Astrocyte (in vitro differentiated cells and primary cell): ENCODE results near the gene OR51G1.

Experiments used
- EZH2 ChIP-seq: IDR thresholded peaks from 2 replicates; pipeline ENCODE4 v1.6.1; 2012; ENCODE audit warnings: mild to moderate bottlenecking, low read length, inconsistent platforms; ENCODE audit not compliant: insufficient read depth
- TF ChIP-seq, protein P1 (sequence below): IDR thresholded peaks from 2 replicates; pipeline ENCODE4 v1.5.1; 2011; ENCODE audit warnings: low read depth, mild to moderate bottlenecking, inconsistent platforms, low read length, moderate library complexity; ENCODE audit not compliant: insufficient read depth

DNA sequence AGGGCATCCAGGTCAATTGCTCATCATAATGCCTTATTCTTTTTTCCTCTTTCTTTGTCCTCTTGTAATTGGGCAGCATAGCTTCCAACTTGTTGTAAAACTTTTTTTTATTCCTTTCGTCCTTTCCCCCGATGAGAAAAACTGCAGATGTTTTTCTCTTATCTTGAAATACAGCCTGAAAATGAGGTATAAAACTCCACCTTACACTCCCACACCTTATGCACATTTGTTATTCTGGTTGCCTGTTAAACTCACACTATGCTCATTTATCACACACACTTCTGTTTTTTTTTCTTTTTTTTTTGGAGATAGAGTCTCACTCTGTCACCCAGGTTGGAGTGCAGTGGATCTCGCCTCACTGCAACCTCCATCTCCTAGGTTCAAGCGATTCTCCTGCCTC, 33.3 kb upstream of the OR51G1 start:
- TF ChIP-seq, protein P1, sequence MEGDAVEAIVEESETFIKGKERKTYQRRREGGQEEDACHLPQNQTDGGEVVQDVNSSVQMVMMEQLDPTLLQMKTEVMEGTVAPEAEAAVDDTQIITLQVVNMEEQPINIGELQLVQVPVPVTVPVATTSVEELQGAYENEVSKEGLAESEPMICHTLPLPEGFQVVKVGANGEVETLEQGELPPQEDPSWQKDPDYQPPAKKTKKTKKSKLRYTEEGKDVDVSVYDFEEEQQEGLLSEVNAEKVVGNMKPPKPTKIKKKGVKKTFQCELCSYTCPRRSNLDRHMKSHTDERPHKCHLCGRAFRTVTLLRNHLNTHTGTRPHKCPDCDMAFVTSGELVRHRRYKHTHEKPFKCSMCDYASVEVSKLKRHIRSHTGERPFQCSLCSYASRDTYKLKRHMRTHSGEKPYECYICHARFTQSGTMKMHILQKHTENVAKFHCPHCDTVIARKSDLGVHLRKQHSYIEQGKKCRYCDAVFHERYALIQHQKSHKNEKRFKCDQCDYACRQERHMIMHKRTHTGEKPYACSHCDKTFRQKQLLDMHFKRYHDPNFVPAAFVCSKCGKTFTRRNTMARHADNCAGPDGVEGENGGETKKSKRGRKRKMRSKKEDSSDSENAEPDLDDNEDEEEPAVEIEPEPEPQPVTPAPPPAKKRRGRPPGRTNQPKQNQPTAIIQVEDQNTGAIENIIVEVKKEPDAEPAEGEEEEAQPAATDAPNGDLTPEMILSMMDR, result no peak
- TF ChIP-seq EZH2, result no peak
